NCI-H1694 (cell line): ENCODE results near the gene ZFP62.

ENCODE experiments used
- DNase-seq: peaks from one replicate; lab custom pipeline; 2025; lab: John Stamatoyannopoulos, UW

Gene ZFP62

GRCh38 chr5:180868960-180869359, 7.9 kb upstream of the ZFP62 start:
- DNase-seq, result peak; percentile 75

- DNase-seq, result no peak
Observed at GRCh38 chr5:180866985-180867384, 5.9 kb upstream of the ZFP62 start.

- DNase-seq, result peak; percentile 5
Observed at GRCh38 chr5:180865981-180866695, 5.1 kb upstream of the ZFP62 start.

GRCh38 chr5:180862645-180863044, 1.6 kb upstream of the ZFP62 start:
- no peak for DNase-seq

DNA sequence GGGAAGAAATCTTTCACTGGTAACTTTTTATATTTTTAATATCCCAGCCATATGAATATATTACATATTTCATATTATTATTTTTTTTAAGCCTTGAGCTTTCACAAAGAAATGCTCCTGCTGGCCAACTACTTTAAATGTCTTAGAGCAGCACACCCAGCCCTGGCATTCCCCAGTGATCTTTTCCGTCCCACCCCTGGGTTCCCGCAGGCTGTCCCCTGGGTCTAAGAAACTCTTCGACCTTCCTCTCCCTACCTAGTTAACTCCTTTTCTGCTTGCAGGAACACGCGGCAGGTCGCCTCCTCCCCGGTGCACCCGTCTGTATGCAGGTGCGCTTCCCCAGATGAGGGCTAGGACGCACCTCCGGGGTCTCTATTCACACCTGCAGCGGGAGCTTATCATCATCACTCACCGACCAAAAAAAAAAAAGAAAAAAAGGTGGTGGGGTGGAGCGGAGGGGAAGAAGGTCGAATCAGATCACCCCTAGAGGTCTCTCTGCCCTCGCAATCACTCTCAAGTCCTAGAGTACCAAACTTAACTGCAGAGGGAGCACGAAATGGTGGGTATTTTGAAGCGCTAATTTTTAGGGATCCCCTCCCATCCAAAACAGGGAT, 696 bp downstream of the ZFP62 start:
- DNase-seq, result peak; percentile 20

GRCh38 chr5:180858586-180858985, 2.5 kb downstream of the ZFP62 start:
- no peak for DNase-seq

- no peak for DNase-seq
Observed at GRCh38 chr5:180853848-180854176, 7.3 kb downstream of the ZFP62 start.

GRCh38 chr5:180853121-180853847, 7.8 kb downstream of the ZFP62 start:
- DNase-seq, result no peak

DNA sequence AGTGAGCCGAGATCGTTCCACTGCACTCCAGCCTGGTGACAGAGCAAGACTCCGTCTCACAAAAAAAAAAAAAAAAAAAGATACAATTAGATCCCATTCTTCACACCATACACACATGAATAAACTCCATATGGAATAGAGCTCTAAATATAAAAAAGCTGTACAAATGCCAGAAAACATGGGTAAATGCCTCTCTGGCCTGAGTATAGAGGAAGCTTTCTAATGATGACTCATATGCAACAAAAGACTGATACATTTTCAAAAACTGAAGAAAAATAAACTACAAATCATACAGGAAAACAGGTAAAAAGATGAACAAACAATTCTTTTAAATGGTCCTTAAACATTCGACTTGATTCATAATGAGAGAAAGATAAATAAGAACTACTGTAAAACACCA, 8.6 kb downstream of the ZFP62 start:
- DNase-seq, result no peak

GRCh38 chr5:180850434-180851078, 10.5 kb downstream of the ZFP62 start:
- no peak for DNase-seq

- DNase-seq, result no peak
Observed at GRCh38 chr5:180849827-180850226, 11.2 kb downstream of the ZFP62 start.

GRCh38 chr5:180848878-180849277, 12.2 kb downstream of the ZFP62 start:
- DNase-seq, result no peak

- DNase-seq, result no peak
Observed at GRCh38 chr5:180848265-180848664, 12.8 kb downstream of the ZFP62 start.

DNA sequence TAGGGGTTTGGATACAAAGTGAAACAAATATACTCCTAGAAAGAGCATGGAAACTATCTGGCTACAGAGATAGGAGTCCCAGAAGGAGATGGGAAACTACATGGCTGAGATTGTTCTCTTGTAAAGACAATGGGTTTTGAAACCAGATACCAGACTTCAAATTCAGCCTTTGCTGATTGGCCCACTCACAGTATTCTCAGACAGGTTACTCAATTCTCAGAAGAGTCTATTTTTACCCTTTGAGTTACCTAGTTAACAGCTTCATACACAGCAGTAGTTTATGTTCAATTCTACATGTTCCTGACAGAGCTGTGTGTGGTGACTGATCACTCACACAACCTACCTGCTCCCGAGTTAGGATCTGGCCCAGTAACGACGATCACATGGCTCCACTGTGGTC, 14.1 kb downstream of the ZFP62 start:
- DNase-seq, result no peak

- DNase-seq, result no peak
Observed at GRCh38 chr5:180844858-180845257, 16.2 kb downstream of the ZFP62 start.

- no peak for DNase-seq
Observed at GRCh38 chr5:180844432-180844831, 16.6 kb downstream of the ZFP62 start.

DNA sequence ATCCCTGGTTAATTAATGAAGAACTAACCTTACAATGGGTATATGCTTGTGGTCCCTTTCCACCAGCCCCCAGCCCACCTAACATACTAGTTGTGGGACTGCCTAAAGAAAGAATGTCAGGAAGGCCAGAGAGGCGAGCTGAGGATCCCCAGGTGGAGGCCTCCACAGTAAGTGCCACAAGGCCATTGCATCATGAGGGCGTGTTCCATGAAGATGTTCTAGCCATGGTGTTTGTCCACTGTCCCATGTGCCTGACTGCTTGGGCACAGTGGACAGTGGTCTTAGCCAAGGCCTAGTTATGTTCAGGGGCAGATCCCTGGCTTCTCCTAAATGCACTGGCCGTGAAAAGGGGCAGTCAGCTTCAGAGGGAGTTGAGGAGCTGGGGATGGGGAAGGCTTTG, 21.1 kb downstream of the ZFP62 start:
- DNase-seq, result no peak

- DNase-seq, result no peak
Observed at GRCh38 chr5:180839227-180839626, 21.8 kb downstream of the ZFP62 start.

DNA sequence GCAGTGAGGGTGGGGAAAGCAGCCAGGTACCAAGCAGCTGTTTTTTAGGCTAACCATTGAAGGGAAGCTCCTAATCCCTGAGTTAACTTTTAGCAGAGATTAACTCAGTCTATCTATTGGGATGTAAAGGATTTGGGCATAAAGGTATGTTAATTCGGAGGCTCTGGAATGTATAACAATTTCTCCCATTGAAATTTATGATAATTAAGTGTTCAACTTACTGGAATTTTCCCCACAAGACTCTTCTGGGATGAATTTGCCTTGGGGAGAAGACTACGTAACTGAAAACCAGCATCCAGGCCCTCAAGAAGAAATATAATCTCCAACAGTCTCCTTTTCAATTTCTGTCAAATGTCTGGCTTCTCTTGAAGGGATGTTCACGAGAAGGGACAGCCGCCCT, 23.6 kb downstream of the ZFP62 start:
- no peak for DNase-seq

DNA sequence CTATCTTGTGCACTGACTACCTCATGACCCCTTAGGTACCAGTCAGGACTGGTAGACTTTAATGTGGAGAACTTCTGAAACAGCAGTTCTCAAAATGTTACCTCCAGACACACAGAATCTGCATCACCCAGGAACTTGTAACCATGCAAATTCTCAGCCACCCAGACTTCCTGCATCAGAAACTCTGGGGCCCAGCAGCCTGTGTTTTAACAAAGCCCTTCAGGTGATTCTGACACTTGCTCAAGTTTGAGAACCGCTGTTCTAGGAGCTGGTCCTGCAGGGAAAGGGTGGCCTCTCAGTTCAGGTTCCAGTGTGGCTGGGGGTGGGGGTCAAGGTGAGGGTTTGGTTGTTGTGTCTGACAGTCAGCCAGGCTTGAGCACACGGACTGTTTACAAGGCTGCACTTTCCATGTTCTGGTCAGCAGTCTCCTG, 28.4 kb downstream of the ZFP62 start:
- no peak for DNase-seq

GRCh38 chr5:180831139-180832093, 29.7 kb downstream of the ZFP62 start:
- DNase-seq, result no peak
